Activated T-helper 1 cell treated with anti-CD3 and anti-CD28 coated beads, Interleukin-12 subunit alpha, Interleukin-12 subunit beta, Interleukin-2, Interleukin-4 antibody, amounts not matched to agents 30 ng/mL and 10 ng/mL and 1 ng/mL, durations not matched to agents 14 hours and 24 hours and 36 hours (primary cell): ENCODE results near the gene ANKS1A. TPM values are rescaled to one million over a fixed set of nuclear protein-coding genes. Genes with fewer than 3 reads are reported as not detected.

Experiments used
- DNase-seq: peaks from one replicate; pipeline ENCODE4 v3.0.0; 2021; ENCODE audit warnings: low spot score
- H3K27ac Mint-ChIP-seq: one replicate; pipeline ENCODE4 v1.8.0; 2021; ENCODE audit warnings: mild to moderate bottlenecking, mixed read lengths
- H3K27me3 Mint-ChIP-seq: one replicate; pipeline ENCODE4 v1.8.0; 2022; ENCODE audit warnings: mild to moderate bottlenecking, moderate library complexity, mixed read lengths; ENCODE audit not compliant: insufficient read depth
- H3K36me3 Mint-ChIP-seq: one replicate; pipeline ENCODE4 v1.8.0; 2021; ENCODE audit warnings: low read depth, mixed read lengths
- H3K4me1 Mint-ChIP-seq: one replicate; pipeline ENCODE4 v1.8.0; 2021; ENCODE audit warnings: low read depth, mixed read lengths
- H3K4me3 Mint-ChIP-seq: one replicate; pipeline ENCODE4 v1.8.0; 2021; ENCODE audit warnings: mild to moderate bottlenecking, moderate library complexity, mixed read lengths
- H3K9me3 Mint-ChIP-seq: one replicate; pipeline ENCODE4 v1.8.0; 2021; ENCODE audit warnings: mixed read lengths
- intact Hi-C: fragments of 100-400 bp; cut with micrococcal nuclease; formaldehyde crosslinking; loops from one replicate; pipeline ENCODE4 v1.15.1; 2024
- total RNA-seq: library from RNA; stranded (reverse); gene quantifications from 2 replicates; pipeline ENCODE4 v1.2.3, GENCODE V29; 2022

The ANKS1A gene
- total RNA-seq, 1 donor from 2014 or later = 9.5 TPM

- intact Hi-C loops = no loop called here
- Mint-ChIP-seq H3K9me3 (no peaks in the 10 kb centered on the region), H3K4me3 (no peak overlapping the region), H3K36me3 (no peaks in the 10 kb centered on the region), H3K27me3 (no peaks in the 10 kb centered on the region), H3K27ac (no peak overlapping the region), H3K4me1 (no peaks in the 10 kb centered on the region)
- no peak for DNase-seq
These were observed 196.6 kb downstream of the ANKS1A start for GRCh38 chr6:35085359-35086281.

GRCh38 chr6:35086282-35086632, 197.2 kb downstream of the ANKS1A start:
- Mint-ChIP-seq H3K4me1 (no peaks in the 10 kb centered on the region), H3K4me3 (no peak overlapping the region), H3K27ac (no peak overlapping the region), H3K36me3 (no peaks in the 10 kb centered on the region), H3K27me3 (no peaks in the 10 kb centered on the region), H3K9me3 (no peaks in the 10 kb centered on the region)
- DNase-seq = no peak
- intact Hi-C loops = no loop called here

- Mint-ChIP-seq H3K36me3 (no peaks in the 10 kb centered on the region), H3K9me3 (no peaks in the 10 kb centered on the region), H3K27me3 (peaks cover 2% of the 10 kb centered on the region), H3K4me1 (no peaks in the 10 kb centered on the region), H3K4me3 (no peak overlapping the region), H3K27ac (no peak overlapping the region)
- intact Hi-C loops = no loop called here
- no peak for DNase-seq
These were observed 197.7 kb downstream of the ANKS1A start for GRCh38 chr6:35086636-35087360.

- DNase-seq = no peak
- Mint-ChIP-seq H3K4me3 (no peak overlapping the region), H3K36me3 (no peaks in the 10 kb centered on the region), H3K27me3 (peaks cover 2% of the 10 kb centered on the region), H3K9me3 (no peaks in the 10 kb centered on the region), H3K27ac (no peak overlapping the region), H3K4me1 (no peaks in the 10 kb centered on the region)
- intact Hi-C loops = no loop called here
These were observed 198.6 kb downstream of the ANKS1A start for GRCh38 chr6:35087361-35088280.

DNA sequence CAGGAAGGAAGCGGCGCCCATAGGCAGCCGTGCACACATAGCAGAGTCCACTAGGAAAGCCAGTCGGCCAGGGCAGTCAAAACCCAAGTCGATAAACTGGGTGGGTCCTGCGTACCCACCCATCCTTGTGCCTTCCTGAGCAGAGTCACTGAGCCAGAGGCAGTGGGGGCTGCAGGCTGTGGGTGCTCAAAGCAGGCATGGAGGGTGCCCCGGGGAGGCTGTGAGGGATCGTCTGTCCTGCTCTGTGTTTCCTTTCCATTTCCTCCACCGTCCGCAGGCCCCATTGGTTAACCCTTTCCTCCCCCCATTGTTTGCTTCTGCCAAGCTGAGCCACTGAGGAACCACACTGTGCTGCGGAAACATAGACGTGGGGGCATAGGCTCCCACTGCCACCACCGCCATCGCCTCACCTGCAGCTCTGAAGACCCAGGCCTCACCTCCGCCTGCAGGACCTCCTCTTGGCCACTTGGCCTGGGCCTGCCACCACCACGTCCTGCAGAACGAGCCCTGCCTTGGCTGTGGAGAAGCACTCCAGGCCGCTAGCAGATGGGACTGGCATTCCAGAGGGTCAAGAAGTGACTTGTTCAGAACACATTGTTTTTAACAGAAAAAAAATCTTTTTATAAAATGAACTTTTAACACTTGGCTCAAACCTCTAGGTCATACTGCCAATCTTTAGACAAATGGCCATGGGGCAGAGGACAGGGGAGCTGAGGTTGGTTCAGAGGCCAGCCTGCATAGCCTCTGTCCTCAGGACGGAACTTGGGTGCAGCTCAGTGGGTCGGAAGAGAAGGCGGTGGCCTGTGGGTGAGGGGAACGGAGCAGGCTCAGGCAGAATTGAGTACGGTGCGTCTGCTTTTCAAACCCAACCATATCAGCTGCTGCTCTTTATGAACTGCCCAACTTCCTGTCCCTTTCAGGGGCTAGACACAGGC, 199.5 kb downstream of the ANKS1A start:
- no peak for DNase-seq
- no peaks in the 10 kb centered on the region for H3K4me1 Mint-ChIP-seq
- H3K27me3 Mint-ChIP-seq = peaks cover 3% of the 10 kb centered on the region
- H3K9me3 Mint-ChIP-seq = no peaks in the 10 kb centered on the region
- no peaks in the 10 kb centered on the region for H3K36me3 Mint-ChIP-seq
- no peak overlapping the region for H3K4me3 Mint-ChIP-seq
- no peak overlapping the region for H3K27ac Mint-ChIP-seq
- intact Hi-C loops = no loop called here

DNA sequence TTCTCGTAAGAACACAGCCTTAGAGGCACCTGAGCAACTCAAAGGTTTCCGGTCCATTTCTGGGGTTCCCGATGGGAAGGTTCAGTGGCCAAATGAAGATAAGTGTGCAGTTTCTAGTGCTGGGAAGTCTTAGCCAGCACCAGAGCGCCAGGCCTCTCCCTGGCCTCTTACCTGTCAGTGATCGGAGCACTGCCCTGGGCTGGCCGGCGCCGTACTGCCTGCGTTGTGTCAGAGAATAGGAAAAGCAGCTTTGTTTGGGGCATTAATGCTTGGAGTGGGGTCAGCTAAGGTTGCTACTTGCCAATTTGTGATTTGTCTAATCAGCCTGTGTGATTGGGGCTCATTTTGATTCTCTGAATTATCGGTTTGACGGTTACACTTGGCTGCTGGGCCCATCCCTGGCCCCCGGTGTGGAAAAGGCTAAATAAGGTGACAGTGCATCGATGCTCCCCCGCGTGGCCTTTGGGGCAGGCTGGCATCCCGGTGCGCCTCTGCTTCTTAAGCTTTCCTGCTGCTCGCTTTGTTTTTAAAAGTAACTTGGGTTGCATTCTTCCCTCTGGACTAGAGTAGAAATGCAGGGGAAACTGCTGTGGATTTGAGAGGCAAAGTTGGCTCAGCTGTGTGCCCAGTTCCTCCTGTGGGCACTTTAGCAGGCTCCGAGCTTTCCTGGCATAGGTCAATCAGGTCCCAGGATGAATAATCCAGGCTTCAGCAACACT, 200.3 kb downstream of the ANKS1A start:
- Mint-ChIP-seq H3K36me3 (no peaks in the 10 kb centered on the region), H3K4me3 (no peak overlapping the region), H3K9me3 (no peaks in the 10 kb centered on the region), H3K27me3 (peaks cover 4% of the 10 kb centered on the region), H3K27ac (no peak overlapping the region), H3K4me1 (no peaks in the 10 kb centered on the region)
- intact Hi-C loops = no loop called here
- no peak for DNase-seq

- Mint-ChIP-seq H3K27me3 (peaks cover 8% of the 10 kb centered on the region), H3K36me3 (no peaks in the 10 kb centered on the region), H3K4me3 (no peak overlapping the region), H3K9me3 (no peaks in the 10 kb centered on the region), H3K4me1 (no peaks in the 10 kb centered on the region), H3K27ac (no peak overlapping the region)
- intact Hi-C loops = no loop called here
- DNase-seq = no peak
These were observed 201.0 kb downstream of the ANKS1A start for GRCh38 chr6:35089935-35090505.

DNA sequence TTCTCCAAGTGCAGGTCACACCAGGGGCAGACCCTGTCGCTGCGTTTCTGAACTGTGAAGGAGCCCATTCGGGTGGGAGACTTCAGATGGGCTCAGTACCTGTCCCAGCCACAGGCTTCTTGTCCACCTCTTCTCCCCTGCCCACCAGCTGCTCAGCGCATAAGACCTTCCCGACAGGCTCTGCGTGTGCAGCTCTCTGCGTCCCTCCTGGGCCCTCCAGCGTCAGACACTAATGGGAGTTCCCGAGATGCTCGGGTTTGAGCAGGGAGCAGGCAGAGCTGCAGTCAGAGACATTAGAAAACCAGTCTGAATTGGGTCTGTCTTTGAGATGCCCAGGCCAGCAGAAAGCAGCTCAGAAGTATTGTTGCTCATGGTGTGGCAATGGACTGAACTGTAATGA, 201.7 kb downstream of the ANKS1A start:
- Mint-ChIP-seq H3K27me3 (peaks cover 8% of the 10 kb centered on the region), H3K4me3 (no peak overlapping the region), H3K36me3 (no peaks in the 10 kb centered on the region), H3K27ac (no peak overlapping the region), H3K9me3 (no peaks in the 10 kb centered on the region), H3K4me1 (no peaks in the 10 kb centered on the region)
- intact Hi-C loops = no loop called here
- no peak for DNase-seq

- peaks cover 10% of the 10 kb centered on the region for H3K27me3 Mint-ChIP-seq
- no peaks in the 10 kb centered on the region for H3K36me3 Mint-ChIP-seq
- H3K9me3 Mint-ChIP-seq = no peaks in the 10 kb centered on the region
- intact Hi-C loops = no loop called here
- H3K4me3 Mint-ChIP-seq = no peak overlapping the region
- H3K27ac Mint-ChIP-seq = no peak overlapping the region
- no peak for DNase-seq
- H3K4me1 Mint-ChIP-seq = no peaks in the 10 kb centered on the region
These were observed 202.5 kb downstream of the ANKS1A start for GRCh38 chr6:35091346-35092083.

- Mint-ChIP-seq H3K36me3 (no peaks in the 10 kb centered on the region), H3K27me3 (peaks cover 19% of the 10 kb centered on the region), H3K4me3 (no peak overlapping the region), H3K27ac (no peak overlapping the region), H3K4me1 (no peaks in the 10 kb centered on the region), H3K9me3 (no peaks in the 10 kb centered on the region)
- intact Hi-C loops = no loop called here
- no peak for DNase-seq
These were observed 203.5 kb downstream of the ANKS1A start for GRCh38 chr6:35092362-35093117.
